Measurements from ENCODE around the gene TMEM204.

The TMEM204 gene

GRCh38 chr16:1601031-1601430 lies 67.6 kb downstream of the TMEM204 start:
- TF ChIP-seq, protein P1, sequence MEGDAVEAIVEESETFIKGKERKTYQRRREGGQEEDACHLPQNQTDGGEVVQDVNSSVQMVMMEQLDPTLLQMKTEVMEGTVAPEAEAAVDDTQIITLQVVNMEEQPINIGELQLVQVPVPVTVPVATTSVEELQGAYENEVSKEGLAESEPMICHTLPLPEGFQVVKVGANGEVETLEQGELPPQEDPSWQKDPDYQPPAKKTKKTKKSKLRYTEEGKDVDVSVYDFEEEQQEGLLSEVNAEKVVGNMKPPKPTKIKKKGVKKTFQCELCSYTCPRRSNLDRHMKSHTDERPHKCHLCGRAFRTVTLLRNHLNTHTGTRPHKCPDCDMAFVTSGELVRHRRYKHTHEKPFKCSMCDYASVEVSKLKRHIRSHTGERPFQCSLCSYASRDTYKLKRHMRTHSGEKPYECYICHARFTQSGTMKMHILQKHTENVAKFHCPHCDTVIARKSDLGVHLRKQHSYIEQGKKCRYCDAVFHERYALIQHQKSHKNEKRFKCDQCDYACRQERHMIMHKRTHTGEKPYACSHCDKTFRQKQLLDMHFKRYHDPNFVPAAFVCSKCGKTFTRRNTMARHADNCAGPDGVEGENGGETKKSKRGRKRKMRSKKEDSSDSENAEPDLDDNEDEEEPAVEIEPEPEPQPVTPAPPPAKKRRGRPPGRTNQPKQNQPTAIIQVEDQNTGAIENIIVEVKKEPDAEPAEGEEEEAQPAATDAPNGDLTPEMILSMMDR (IDR thresholded peaks at IDR 0.05): no peak

DNA sequence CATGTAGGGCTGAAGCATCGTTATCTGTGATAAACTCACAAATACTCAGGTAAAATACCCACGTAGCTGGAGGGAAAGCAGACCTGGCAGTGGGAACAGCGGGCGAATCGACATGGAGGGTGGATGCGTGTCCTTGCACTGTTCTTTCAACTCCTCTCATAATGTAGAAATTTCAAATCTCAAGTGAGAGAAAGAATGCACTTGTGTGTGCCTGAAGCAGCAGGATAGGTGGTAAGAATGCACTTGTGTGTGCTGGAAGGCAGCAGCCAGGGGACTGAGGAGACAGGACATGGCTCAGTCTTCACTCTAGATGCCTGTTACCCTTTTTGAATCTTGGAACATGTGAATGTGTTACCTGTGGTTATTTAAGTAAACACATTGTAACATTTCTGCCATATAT lies 68.0 kb downstream of the TMEM204 start:
- TF ChIP-seq, protein P1 (IDR thresholded peaks at IDR 0.05): no peak

GRCh38 chr16:1602285-1602684 lies 68.8 kb downstream of the TMEM204 start:
- TF ChIP-seq, protein P1 (IDR thresholded peaks at IDR 0.05): no peak
